Umbilical cord (tissue), 2 donors: ENCODE data around the gene RAPGEF2. TPM values are rescaled to one million over a fixed set of nuclear protein-coding genes. Genes with fewer than 3 reads are reported as not detected.
A peak's percentile ranks its signal among the peaks of the same experiment; 100 is the strongest.

Experiments used
- DNase-seq: peaks from one replicate; pipeline ENCODE4 v3.0.0-alpha.2; 2015; ENCODE audit warnings: low spot score
- total RNA-seq: library from RNA; depleted of rRNA; stranded (reverse); fragments of >200 nt; gene quantifications from one replicate; pipeline ENCODE4 v1.2.3, GENCODE V29; 2014; ENCODE audit warnings: low replicate concordance; ENCODE audit not compliant: insufficient read depth

RAPGEF2 gene
- total RNA-seq, 1 donor from 2014 or later: 82.1 TPM

- DNase-seq: no peak
These were observed 171.0 kb downstream of the RAPGEF2 start for GRCh38 chr4:159273841-159274240.

GRCh38 chr4:159278399-159278798 is 175.5 kb downstream of the RAPGEF2 start:
- no peak for DNase-seq

- DNase-seq: no peak
These were observed 176.2 kb downstream of the RAPGEF2 start for GRCh38 chr4:159279084-159279483.

- no peak for DNase-seq
These were observed 177.7 kb downstream of the RAPGEF2 start for GRCh38 chr4:159280442-159281172.

GRCh38 chr4:159281771-159282170 is 178.9 kb downstream of the RAPGEF2 start:
- DNase-seq: no peak

GRCh38 chr4:159282329-159282728 is 179.4 kb downstream of the RAPGEF2 start:
- no peak for DNase-seq

GRCh38 chr4:159282944-159283343 is 180.1 kb downstream of the RAPGEF2 start:
- no peak for DNase-seq

- peak; percentile 66 for DNase-seq
These were observed 180.8 kb downstream of the RAPGEF2 start for GRCh38 chr4:159283696-159284095.

GRCh38 chr4:159284113-159284512 is 181.2 kb downstream of the RAPGEF2 start:
- peak; percentile 53 for DNase-seq

- no peak for DNase-seq
These were observed 181.9 kb downstream of the RAPGEF2 start for GRCh38 chr4:159284733-159285132.

- no peak for DNase-seq
These were observed 184.9 kb downstream of the RAPGEF2 start for GRCh38 chr4:159287767-159288166.

- DNase-seq: no peak
These were observed 186.8 kb downstream of the RAPGEF2 start for GRCh38 chr4:159289682-159290081.

GRCh38 chr4:159290321-159291030 is 187.6 kb downstream of the RAPGEF2 start:
- DNase-seq: no peak

GRCh38 chr4:159291176-159291575 is 188.3 kb downstream of the RAPGEF2 start:
- no peak for DNase-seq

GRCh38 chr4:159292137-159292896 is 189.4 kb downstream of the RAPGEF2 start:
- DNase-seq: no peak

- DNase-seq: no peak
These were observed 191.1 kb downstream of the RAPGEF2 start for GRCh38 chr4:159293811-159294515.

GRCh38 chr4:159296061-159296460 is 193.2 kb downstream of the RAPGEF2 start:
- DNase-seq: no peak

GRCh38 chr4:159297091-159297490 is 194.2 kb downstream of the RAPGEF2 start:
- DNase-seq: no peak

- DNase-seq: peak; percentile 65
These were observed 195.6 kb downstream of the RAPGEF2 start for GRCh38 chr4:159298502-159298901.

GRCh38 chr4:159303435-159303834 is 200.6 kb downstream of the RAPGEF2 start:
- DNase-seq: no peak

GRCh38 chr4:159305129-159305528 is 202.2 kb downstream of the RAPGEF2 start:
- no peak for DNase-seq

- no peak for DNase-seq
These were observed 205.1 kb downstream of the RAPGEF2 start for GRCh38 chr4:159307929-159308328.
